Measurements from ENCODE around the gene NCOA7.

DNA sequence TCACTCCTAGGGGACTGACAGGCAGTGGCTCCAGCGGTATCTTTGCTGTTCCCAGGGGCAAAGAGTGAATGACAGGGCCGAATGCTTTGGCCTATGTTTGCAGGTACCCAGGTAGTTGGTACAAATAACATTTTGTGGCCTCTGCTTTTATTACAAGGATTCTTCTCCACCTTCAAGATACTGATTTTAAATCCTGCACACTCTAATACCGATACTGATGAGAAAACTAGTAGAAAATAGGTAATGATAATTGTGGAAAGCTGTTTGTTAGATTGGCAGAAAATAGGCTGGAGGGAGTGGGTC, 166.6 kb downstream of the NCOA7 start:
- TF ChIP-seq EP300 (IDR thresholded peaks at IDR 0.05) (no peak), POLR2A (IDR thresholded peaks at IDR 0.05) (no peak), POLR2AphosphoS5 (IDR thresholded peaks at IDR 0.05) (no peak)
- TF ChIP-seq, protein P1, sequence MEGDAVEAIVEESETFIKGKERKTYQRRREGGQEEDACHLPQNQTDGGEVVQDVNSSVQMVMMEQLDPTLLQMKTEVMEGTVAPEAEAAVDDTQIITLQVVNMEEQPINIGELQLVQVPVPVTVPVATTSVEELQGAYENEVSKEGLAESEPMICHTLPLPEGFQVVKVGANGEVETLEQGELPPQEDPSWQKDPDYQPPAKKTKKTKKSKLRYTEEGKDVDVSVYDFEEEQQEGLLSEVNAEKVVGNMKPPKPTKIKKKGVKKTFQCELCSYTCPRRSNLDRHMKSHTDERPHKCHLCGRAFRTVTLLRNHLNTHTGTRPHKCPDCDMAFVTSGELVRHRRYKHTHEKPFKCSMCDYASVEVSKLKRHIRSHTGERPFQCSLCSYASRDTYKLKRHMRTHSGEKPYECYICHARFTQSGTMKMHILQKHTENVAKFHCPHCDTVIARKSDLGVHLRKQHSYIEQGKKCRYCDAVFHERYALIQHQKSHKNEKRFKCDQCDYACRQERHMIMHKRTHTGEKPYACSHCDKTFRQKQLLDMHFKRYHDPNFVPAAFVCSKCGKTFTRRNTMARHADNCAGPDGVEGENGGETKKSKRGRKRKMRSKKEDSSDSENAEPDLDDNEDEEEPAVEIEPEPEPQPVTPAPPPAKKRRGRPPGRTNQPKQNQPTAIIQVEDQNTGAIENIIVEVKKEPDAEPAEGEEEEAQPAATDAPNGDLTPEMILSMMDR (IDR thresholded peaks at IDR 0.05), result no peak

All from stomach (tissue), 4 donors.